Measurements from ENCODE around the gene MYBPHL. TPM values are rescaled to one million over a fixed set of nuclear protein-coding genes. Genes with fewer than 3 reads are reported as not detected.
"Not testable (repeated sequence)": the region's sequence is repeated elsewhere in the genome, so short reads cannot be mapped to it uniquely, and the experiment has no call there.

The MYBPHL gene
- total and polyA plus RNA-seq, 2 experiments from 2014 or later = 3.6 to 7.4 TPM

DNA sequence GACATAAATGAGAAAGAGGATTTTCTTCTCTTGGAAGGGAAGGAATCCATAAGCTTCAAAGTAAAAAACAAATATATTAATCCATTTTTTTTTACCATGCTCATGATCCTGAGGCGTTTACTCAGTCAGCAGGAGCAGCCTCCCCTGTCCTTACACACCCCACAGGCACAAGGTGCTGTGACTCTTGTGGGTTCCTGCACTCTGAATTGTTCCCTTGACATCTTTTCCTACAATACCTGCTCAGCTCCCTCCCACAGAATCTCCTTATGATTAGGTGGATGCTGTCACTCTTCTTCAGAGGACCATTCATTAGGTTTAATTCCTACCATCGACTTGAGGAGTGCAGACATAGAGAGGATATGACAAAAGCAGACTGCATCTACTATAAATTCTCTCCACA, 13.8 kb downstream of the MYBPHL start:
- no peaks in the 10 kb centered on the region for H4K20me1 ChIP-seq (ENCODE audit: insufficient read depth, poor library complexity, severe bottlenecking)
- H3K79me2 ChIP-seq = no peaks in the 10 kb centered on the region
- no peak overlapping the region for H3K4me2 ChIP-seq
- H3K4me1 ChIP-seq (ENCODE audit: insufficient read depth) = no peaks in the 10 kb centered on the region
- no peak for DNase-seq (ENCODE audit: low spot score)
- no peak overlapping the region for H3K4me3 ChIP-seq
- WGBS (ENCODE audit: low lambda C conversion rate, missing lambda C conversion rate) = 77% methylated on average over 2 of the region's 2 CpGs
- H3K9me2 ChIP-seq (replicated peaks; ENCODE audit: insufficient read depth) = no peaks in the 10 kb centered on the region
- TF ChIP-seq, protein P1, sequence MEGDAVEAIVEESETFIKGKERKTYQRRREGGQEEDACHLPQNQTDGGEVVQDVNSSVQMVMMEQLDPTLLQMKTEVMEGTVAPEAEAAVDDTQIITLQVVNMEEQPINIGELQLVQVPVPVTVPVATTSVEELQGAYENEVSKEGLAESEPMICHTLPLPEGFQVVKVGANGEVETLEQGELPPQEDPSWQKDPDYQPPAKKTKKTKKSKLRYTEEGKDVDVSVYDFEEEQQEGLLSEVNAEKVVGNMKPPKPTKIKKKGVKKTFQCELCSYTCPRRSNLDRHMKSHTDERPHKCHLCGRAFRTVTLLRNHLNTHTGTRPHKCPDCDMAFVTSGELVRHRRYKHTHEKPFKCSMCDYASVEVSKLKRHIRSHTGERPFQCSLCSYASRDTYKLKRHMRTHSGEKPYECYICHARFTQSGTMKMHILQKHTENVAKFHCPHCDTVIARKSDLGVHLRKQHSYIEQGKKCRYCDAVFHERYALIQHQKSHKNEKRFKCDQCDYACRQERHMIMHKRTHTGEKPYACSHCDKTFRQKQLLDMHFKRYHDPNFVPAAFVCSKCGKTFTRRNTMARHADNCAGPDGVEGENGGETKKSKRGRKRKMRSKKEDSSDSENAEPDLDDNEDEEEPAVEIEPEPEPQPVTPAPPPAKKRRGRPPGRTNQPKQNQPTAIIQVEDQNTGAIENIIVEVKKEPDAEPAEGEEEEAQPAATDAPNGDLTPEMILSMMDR (IDR thresholded peaks at IDR 0.05; ENCODE audit: poor library complexity) = no peak
- TF ChIP-seq EZH2phosphoT487 (IDR thresholded peaks at IDR 0.05; ENCODE audit: low read depth, severe bottlenecking, unreplicated experiment) = no peak
- TF ChIP-seq EZH2 (IDR thresholded peaks at IDR 0.05; ENCODE audit: borderline replicate concordance) = no peak
- no peaks in the 10 kb centered on the region for H3K27me3 ChIP-seq
- no peak overlapping the region for H2AFZ ChIP-seq
- H3K9me3 ChIP-seq (ENCODE audit: low read depth) = no peaks in the 10 kb centered on the region
- H3K36me3 ChIP-seq (replicated peaks; ENCODE audit: insufficient read depth, low read depth) = no peaks in the 10 kb centered on the region
- H3K27ac ChIP-seq = no peak overlapping the region

DNA sequence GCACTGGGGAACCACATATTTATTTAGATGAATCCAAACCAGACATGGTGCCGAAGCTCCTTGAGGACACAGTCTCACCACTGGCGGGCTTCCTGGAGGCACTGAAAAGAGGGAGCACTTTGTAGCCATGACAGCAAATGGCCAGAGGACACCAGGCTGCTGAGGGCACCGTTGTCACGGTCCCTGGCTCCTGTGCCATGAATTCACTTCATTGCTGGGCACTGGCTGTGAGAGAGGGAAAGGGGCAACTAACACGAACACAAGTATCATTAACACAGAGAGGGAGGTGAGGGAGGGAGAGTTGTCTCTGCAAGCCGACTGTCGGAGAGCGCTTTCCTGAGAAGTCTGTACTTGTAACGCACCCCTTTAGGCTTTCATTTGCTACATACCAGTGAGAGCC, 14.4 kb downstream of the MYBPHL start:
- Histone ChIP-seq H3K4me2 (no peak overlapping the region), H3K27me3 (no peaks in the 10 kb centered on the region), H3K27ac (no peak overlapping the region), H4K20me1 (ENCODE audit: insufficient read depth, poor library complexity, severe bottlenecking) (no peaks in the 10 kb centered on the region), H3K79me2 (no peaks in the 10 kb centered on the region), H3K9me2 (replicated peaks; ENCODE audit: insufficient read depth) (no peaks in the 10 kb centered on the region), H3K4me1 (ENCODE audit: insufficient read depth) (no peaks in the 10 kb centered on the region), H2AFZ (no peak overlapping the region), H3K4me3 (no peak overlapping the region), H3K36me3 (replicated peaks; ENCODE audit: insufficient read depth, low read depth) (no peaks in the 10 kb centered on the region), H3K9me3 (ENCODE audit: low read depth) (no peaks in the 10 kb centered on the region)
- WGBS (ENCODE audit: low lambda C conversion rate, missing lambda C conversion rate) = 70% methylated on average over 9 of the region's 9 CpGs
- TF ChIP-seq EZH2 (IDR thresholded peaks at IDR 0.05; ENCODE audit: borderline replicate concordance) (no peak), EZH2phosphoT487 (IDR thresholded peaks at IDR 0.05; ENCODE audit: low read depth, severe bottlenecking, unreplicated experiment) (no peak)
- TF ChIP-seq, protein P1 (IDR thresholded peaks at IDR 0.05; ENCODE audit: poor library complexity) = no peak
- no peak for DNase-seq (ENCODE audit: low spot score)

DNA sequence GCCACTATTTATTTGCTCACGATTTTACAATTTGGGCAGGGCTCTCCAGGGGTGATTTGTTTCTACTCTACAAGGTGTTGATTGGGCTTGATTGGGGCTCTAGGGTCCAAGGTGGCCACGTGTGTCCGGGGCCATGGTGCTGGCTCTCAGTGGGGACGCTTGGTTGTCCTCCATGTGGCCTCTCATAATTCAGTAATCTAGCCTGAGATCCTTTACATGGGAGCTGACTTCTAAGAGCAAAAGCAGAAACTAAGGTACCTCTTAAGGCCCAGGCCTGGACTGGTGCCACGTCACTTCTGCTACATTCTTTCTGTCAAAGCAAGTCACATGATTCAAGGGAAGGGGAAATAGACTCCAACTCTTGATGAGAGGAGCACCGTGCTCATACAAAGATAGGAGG, 15.8 kb downstream of the MYBPHL start:
- H3K79me2 ChIP-seq = no peaks in the 10 kb centered on the region
- TF ChIP-seq EZH2 (IDR thresholded peaks at IDR 0.05; ENCODE audit: borderline replicate concordance) = no peak
- TF ChIP-seq, protein P1 (IDR thresholded peaks at IDR 0.05; ENCODE audit: poor library complexity) = no peak
- no peak for TF ChIP-seq EZH2phosphoT487 (IDR thresholded peaks at IDR 0.05; ENCODE audit: low read depth, severe bottlenecking, unreplicated experiment)
- H3K4me1 ChIP-seq (ENCODE audit: insufficient read depth) = no peaks in the 10 kb centered on the region
- no peak overlapping the region for H3K4me3 ChIP-seq
- 72% methylated on average over 6 of the region's 6 CpGs for WGBS (ENCODE audit: low lambda C conversion rate, missing lambda C conversion rate)
- H3K4me2 ChIP-seq = no peak overlapping the region
- H3K27me3 ChIP-seq = no peaks in the 10 kb centered on the region
- H3K36me3 ChIP-seq (replicated peaks; ENCODE audit: insufficient read depth, low read depth) = no peaks in the 10 kb centered on the region
- no peak for DNase-seq (ENCODE audit: low spot score)
- H3K9me3 ChIP-seq (ENCODE audit: low read depth) = no peaks in the 10 kb centered on the region
- no peaks in the 10 kb centered on the region for H4K20me1 ChIP-seq (ENCODE audit: insufficient read depth, poor library complexity, severe bottlenecking)
- peak overlapping the region; percentile 36 for H3K27ac ChIP-seq
- no peak overlapping the region for H2AFZ ChIP-seq
- no peaks in the 10 kb centered on the region for H3K9me2 ChIP-seq (replicated peaks; ENCODE audit: insufficient read depth)

DNA sequence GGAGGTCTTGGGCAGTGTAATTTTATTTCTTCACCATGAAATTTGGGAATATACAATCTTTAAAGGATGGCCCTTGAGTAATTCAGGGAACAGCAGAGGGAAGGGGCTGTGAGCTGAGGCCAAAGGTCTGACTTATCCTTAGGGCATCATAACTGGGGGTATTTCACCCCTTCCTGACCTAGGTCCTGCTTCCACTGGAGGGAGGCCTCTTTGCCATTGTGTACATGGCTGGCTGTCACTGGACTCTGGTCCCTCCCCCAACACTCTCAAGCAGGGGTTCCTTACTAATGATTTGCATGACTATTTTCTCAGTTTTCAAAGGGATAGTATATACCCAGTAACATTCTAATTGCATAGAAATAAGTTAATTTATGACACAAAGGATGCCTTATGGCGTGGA, 16.7 kb downstream of the MYBPHL start:
- Histone ChIP-seq H3K4me2 (no peak overlapping the region), H3K9me3 (ENCODE audit: low read depth) (no peaks in the 10 kb centered on the region), H3K36me3 (replicated peaks; ENCODE audit: insufficient read depth, low read depth) (no peaks in the 10 kb centered on the region), H3K4me3 (no peak overlapping the region), H2AFZ (no peak overlapping the region), H3K27me3 (no peaks in the 10 kb centered on the region), H4K20me1 (ENCODE audit: insufficient read depth, poor library complexity, severe bottlenecking) (no peaks in the 10 kb centered on the region), H3K79me2 (no peaks in the 10 kb centered on the region), H3K9me2 (replicated peaks; ENCODE audit: insufficient read depth) (no peaks in the 10 kb centered on the region), H3K27ac (no peak overlapping the region), H3K4me1 (ENCODE audit: insufficient read depth) (no peaks in the 10 kb centered on the region)
- TF ChIP-seq EZH2 (IDR thresholded peaks at IDR 0.05; ENCODE audit: borderline replicate concordance) (no peak), EZH2phosphoT487 (IDR thresholded peaks at IDR 0.05; ENCODE audit: low read depth, severe bottlenecking, unreplicated experiment) (no peak)
- TF ChIP-seq, protein P1 (IDR thresholded peaks at IDR 0.05; ENCODE audit: poor library complexity) = no peak
- DNase-seq (ENCODE audit: low spot score) = no peak
- WGBS (ENCODE audit: low lambda C conversion rate, missing lambda C conversion rate) = 94% methylated on average over 1 of the region's 1 CpG

DNA sequence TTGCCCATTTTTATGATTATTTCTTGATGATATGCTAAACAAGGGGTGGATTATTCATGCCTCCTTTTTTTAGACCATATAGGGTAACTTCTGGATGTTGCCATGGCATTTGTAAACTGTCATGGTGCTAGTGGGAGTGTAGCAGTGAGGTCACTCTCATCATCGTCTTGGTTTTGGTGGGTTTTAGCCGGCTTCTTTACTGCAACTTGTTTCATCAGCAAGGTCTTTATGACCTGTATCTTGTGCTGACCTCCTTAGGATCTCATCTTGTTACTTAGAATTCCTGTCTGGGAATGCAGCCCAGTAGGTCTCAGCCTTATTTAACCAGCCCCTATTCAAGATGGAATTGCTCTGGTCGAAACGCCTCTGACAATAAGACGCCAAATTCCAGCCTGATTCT, 20.0 kb downstream of the MYBPHL start:
- not testable (repeated sequence) for H3K36me3 ChIP-seq (replicated peaks; ENCODE audit: insufficient read depth, low read depth); H3K4me3 ChIP-seq; H2AFZ ChIP-seq; H3K9me3 ChIP-seq (ENCODE audit: low read depth); H4K20me1 ChIP-seq (ENCODE audit: insufficient read depth, poor library complexity, severe bottlenecking); H3K27ac ChIP-seq; H3K9me2 ChIP-seq (replicated peaks; ENCODE audit: insufficient read depth); H3K4me2 ChIP-seq; H3K4me1 ChIP-seq (ENCODE audit: insufficient read depth); DNase-seq (ENCODE audit: low spot score); H3K79me2 ChIP-seq; H3K27me3 ChIP-seq
- WGBS (ENCODE audit: low lambda C conversion rate, missing lambda C conversion rate) = 86% methylated on average over 5 of the region's 5 CpGs

Measured in hepatocyte (in vitro differentiated cells).